ENCODE data around the gene PRDM15. TPM values are rescaled to one million over a fixed set of nuclear protein-coding genes. Genes with fewer than 3 reads are reported as not detected.

The PRDM15 gene
- total and polyA plus RNA-seq, 9 donors = 3.8 to 6.8 (median 5.5) TPM

- H3K27me3 ChIP-seq (ENCODE audit: control insufficient read depth, insufficient read depth, low read length) = no peaks in the 10 kb centered on the region
- no peaks in the 10 kb centered on the region for H3K4me1 ChIP-seq (ENCODE audit: control insufficient read depth, insufficient read depth, low read length)
- H3K36me3 ChIP-seq (ENCODE audit: control insufficient read depth, insufficient read depth, low read length) = peaks cover 46% of the 10 kb centered on the region
- no peak overlapping the region for H3K4me3 ChIP-seq (ENCODE audit: low read length)
- no peak for DNase-seq
- no peaks in the 10 kb centered on the region for H3K9me3 ChIP-seq (replicated peaks; ENCODE audit: control insufficient read depth, low read depth, low read length)
- 86% methylated on average over 21 of the region's 22 CpGs for WGBS (ENCODE audit: insufficient coverage)
- no peak overlapping the region for H3K27ac ChIP-seq (ENCODE audit: low read length)
Observed at GRCh38 chr21:41824466-41825207, 54.5 kb downstream of the PRDM15 start.

DNA sequence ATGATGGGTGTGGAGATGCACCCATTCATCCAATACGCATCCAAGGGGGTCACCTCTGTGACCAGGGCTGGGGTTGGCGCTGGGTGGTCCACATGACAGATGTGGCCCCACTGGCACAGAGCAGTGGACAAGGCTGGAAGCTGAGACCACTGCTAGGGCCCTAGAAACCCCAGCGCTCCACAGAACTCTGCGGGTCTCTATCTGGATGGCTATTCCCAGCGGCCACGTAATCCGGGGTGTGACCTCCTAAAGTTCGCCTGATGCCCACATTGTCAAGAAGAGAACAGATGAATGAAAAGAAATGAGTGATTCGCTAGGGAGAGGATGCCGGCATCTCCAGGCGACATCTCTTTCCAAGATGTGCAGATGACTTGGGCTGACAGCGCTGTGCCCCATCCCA lies 55.2 kb downstream of the PRDM15 start:
- H3K4me1 ChIP-seq (ENCODE audit: control insufficient read depth, insufficient read depth, low read length) = no peaks in the 10 kb centered on the region
- WGBS (ENCODE audit: insufficient coverage) = 84% methylated on average over 6 of the region's 12 CpGs
- H3K27me3 ChIP-seq (ENCODE audit: control insufficient read depth, insufficient read depth, low read length) = no peaks in the 10 kb centered on the region
- H3K9me3 ChIP-seq (replicated peaks; ENCODE audit: control insufficient read depth, low read depth, low read length) = no peaks in the 10 kb centered on the region
- H3K27ac ChIP-seq (ENCODE audit: low read length) = no peak overlapping the region
- H3K4me3 ChIP-seq (ENCODE audit: low read length) = no peak overlapping the region
- DNase-seq = no peak
- peaks cover 51% of the 10 kb centered on the region for H3K36me3 ChIP-seq (ENCODE audit: control insufficient read depth, insufficient read depth, low read length)

DNA sequence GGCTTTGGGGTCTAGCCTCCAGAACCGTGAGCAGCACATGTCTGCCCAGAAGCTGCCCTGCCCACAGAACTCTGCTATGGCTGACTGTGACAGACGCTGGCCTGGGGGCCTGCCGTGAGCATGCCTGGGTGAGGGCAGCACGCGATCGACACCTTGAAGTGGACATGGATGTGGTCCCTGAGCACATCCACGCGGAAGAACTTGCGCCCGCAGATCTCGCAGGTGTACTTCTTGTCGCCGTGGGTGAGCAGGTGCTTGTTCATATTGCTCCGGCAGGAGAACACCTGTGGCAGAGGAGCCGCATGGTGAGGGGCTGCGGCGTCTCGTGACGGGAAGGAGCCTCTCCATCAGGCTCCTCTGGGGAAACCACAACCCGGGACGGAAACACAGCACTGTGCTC lies 56.0 kb downstream of the PRDM15 start:
- no peaks in the 10 kb centered on the region for H3K4me1 ChIP-seq (ENCODE audit: control insufficient read depth, insufficient read depth, low read length)

GRCh38 chr21:41821756-41822431 lies 57.2 kb downstream of the PRDM15 start:
- no peaks in the 10 kb centered on the region for H3K27me3 ChIP-seq (ENCODE audit: control insufficient read depth, insufficient read depth, low read length)
- H3K36me3 ChIP-seq (ENCODE audit: control insufficient read depth, insufficient read depth, low read length) = peaks cover 46% of the 10 kb centered on the region
- WGBS (ENCODE audit: insufficient coverage) = 88% methylated on average over 29 of the region's 32 CpGs
- no peak for DNase-seq
- no peak overlapping the region for H3K4me3 ChIP-seq (ENCODE audit: low read length)
- H3K4me1 ChIP-seq (ENCODE audit: control insufficient read depth, insufficient read depth, low read length) = no peaks in the 10 kb centered on the region
- no peaks in the 10 kb centered on the region for H3K9me3 ChIP-seq (replicated peaks; ENCODE audit: control insufficient read depth, low read depth, low read length)
- no peak overlapping the region for H3K27ac ChIP-seq (ENCODE audit: low read length)

More for the DNA sequence above, 56.0 kb downstream of the PRDM15 start:
- Histone ChIP-seq H3K27ac (ENCODE audit: low read length) (no peak overlapping the region), H3K27me3 (ENCODE audit: control insufficient read depth, insufficient read depth, low read length) (no peaks in the 10 kb centered on the region), H3K9me3 (replicated peaks; ENCODE audit: control insufficient read depth, low read depth, low read length) (no peaks in the 10 kb centered on the region), H3K4me3 (ENCODE audit: low read length) (no peak overlapping the region), H3K36me3 (ENCODE audit: control insufficient read depth, insufficient read depth, low read length) (peaks cover 52% of the 10 kb centered on the region)
- 84% methylated on average over 19 of the region's 21 CpGs for WGBS (ENCODE audit: insufficient coverage)
- DNase-seq = no peak

- no peaks in the 10 kb centered on the region for H3K9me3 ChIP-seq (replicated peaks; ENCODE audit: control insufficient read depth, low read depth, low read length)
- no peak for DNase-seq
- H3K4me3 ChIP-seq (ENCODE audit: low read length) = no peak overlapping the region
- peaks cover 45% of the 10 kb centered on the region for H3K36me3 ChIP-seq (ENCODE audit: control insufficient read depth, insufficient read depth, low read length)
- peaks cover 2% of the 10 kb centered on the region for H3K4me1 ChIP-seq (ENCODE audit: control insufficient read depth, insufficient read depth, low read length)
- H3K27ac ChIP-seq (ENCODE audit: low read length) = no peak overlapping the region
- H3K27me3 ChIP-seq (ENCODE audit: control insufficient read depth, insufficient read depth, low read length) = no peaks in the 10 kb centered on the region
- WGBS (ENCODE audit: insufficient coverage) = 89% methylated on average over 15 of the region's 21 CpGs
Observed at GRCh38 chr21:41821081-41821755, 57.9 kb downstream of the PRDM15 start.

DNA sequence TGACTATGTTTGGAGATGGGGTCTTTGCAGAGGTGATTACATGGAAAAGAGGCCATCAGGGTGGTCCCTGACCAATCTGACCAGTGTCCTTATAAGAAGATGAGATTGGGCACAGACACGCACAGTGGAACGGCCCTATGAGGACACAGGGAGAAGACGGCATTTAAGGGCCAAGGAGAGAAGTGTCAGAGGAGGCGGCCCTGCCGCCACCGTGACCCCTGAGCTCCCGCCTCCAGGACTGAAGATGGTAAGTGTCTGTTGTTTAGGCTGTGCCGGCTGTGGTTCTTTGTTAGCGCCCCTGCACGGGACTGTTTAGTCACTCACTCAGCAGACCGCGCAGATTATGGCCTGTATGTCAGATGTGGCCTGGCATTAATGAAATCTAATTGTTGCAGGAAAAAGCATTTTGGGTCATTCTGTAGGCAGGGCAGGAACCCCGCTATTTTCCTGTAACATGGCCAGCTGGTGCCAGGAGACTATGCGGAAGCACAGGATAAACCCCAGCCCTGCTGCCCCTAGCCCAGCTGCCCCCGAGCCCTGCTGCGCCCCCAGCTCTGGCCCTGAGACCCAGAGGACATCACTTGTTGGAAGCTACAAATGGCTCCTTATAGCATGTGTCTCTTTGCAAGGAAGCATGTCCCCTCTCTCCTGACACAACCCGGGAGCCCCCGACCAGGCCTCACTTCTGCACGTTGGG lies 58.6 kb downstream of the PRDM15 start:
- no peak overlapping the region for H3K27ac ChIP-seq (ENCODE audit: low read length)
- 85% methylated on average over 18 of the region's 19 CpGs for WGBS (ENCODE audit: insufficient coverage)
- H3K4me1 ChIP-seq (ENCODE audit: control insufficient read depth, insufficient read depth, low read length) = peaks cover 2% of the 10 kb centered on the region
- H3K27me3 ChIP-seq (ENCODE audit: control insufficient read depth, insufficient read depth, low read length) = no peaks in the 10 kb centered on the region
- H3K9me3 ChIP-seq (replicated peaks; ENCODE audit: control insufficient read depth, low read depth, low read length) = no peaks in the 10 kb centered on the region
- no peak for DNase-seq
- peaks cover 45% of the 10 kb centered on the region for H3K36me3 ChIP-seq (ENCODE audit: control insufficient read depth, insufficient read depth, low read length)
- H3K4me3 ChIP-seq (ENCODE audit: low read length) = no peak overlapping the region

GRCh38 chr21:41819856-41820281 lies 59.3 kb downstream of the PRDM15 start:
- Histone ChIP-seq H3K4me3 (ENCODE audit: low read length) (no peak overlapping the region), H3K9me3 (replicated peaks; ENCODE audit: control insufficient read depth, low read depth, low read length) (no peaks in the 10 kb centered on the region), H3K27me3 (ENCODE audit: control insufficient read depth, insufficient read depth, low read length) (no peaks in the 10 kb centered on the region), H3K27ac (ENCODE audit: low read length) (no peak overlapping the region), H3K36me3 (ENCODE audit: control insufficient read depth, insufficient read depth, low read length) (peaks cover 45% of the 10 kb centered on the region), H3K4me1 (ENCODE audit: control insufficient read depth, insufficient read depth, low read length) (peaks cover 2% of the 10 kb centered on the region)
- no peak for DNase-seq
- WGBS (ENCODE audit: insufficient coverage) = 94% methylated on average over 17 of the region's 19 CpGs

DNA sequence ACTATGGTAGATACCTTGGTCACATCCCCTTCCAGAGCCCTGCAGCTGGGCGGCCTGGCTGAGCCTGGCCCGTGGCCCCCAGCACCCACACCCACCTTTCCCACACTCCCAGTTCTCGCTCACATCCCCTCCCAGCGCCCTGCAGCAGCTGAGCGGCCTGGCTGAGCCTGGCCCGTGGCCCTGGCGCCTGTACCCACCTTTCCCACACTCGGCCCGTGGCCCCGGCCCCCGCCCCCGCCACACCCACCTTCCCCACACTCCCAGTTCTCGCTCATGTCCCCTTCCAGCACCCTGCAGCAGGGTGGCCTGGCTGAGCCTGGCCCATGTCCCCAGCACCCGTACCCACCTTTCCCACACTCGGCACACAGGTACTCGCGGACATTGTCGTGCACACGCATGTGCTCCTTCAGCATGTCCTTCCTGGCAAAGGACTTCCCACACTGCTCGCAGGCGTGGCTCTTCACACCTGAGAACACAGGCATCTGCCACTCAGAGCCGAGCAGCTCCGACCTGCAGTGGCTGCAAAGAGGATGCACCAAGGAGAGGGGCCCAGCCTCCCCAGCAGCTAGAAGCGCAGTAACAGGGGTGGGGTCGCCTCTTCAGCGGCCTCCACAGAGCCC lies 59.8 kb downstream of the PRDM15 start:
- Histone ChIP-seq H3K36me3 (ENCODE audit: control insufficient read depth, insufficient read depth, low read length) (peaks cover 45% of the 10 kb centered on the region), H3K4me3 (ENCODE audit: low read length) (no peak overlapping the region), H3K9me3 (replicated peaks; ENCODE audit: control insufficient read depth, low read depth, low read length) (no peaks in the 10 kb centered on the region), H3K27ac (ENCODE audit: low read length) (no peak overlapping the region), H3K4me1 (ENCODE audit: control insufficient read depth, insufficient read depth, low read length) (peaks cover 2% of the 10 kb centered on the region), H3K27me3 (ENCODE audit: control insufficient read depth, insufficient read depth, low read length) (no peaks in the 10 kb centered on the region)
- no peak for DNase-seq
- 93% methylated on average over 24 of the region's 26 CpGs for WGBS (ENCODE audit: insufficient coverage)

- DNase-seq = no peak
- Histone ChIP-seq H3K27me3 (ENCODE audit: control insufficient read depth, insufficient read depth, low read length) (no peaks in the 10 kb centered on the region), H3K4me3 (ENCODE audit: low read length) (no peak overlapping the region), H3K9me3 (replicated peaks; ENCODE audit: control insufficient read depth, low read depth, low read length) (no peaks in the 10 kb centered on the region), H3K36me3 (ENCODE audit: control insufficient read depth, insufficient read depth, low read length) (peaks cover 41% of the 10 kb centered on the region), H3K4me1 (ENCODE audit: control insufficient read depth, insufficient read depth, low read length) (peaks cover 2% of the 10 kb centered on the region), H3K27ac (ENCODE audit: low read length) (no peak overlapping the region)
- 86% methylated on average over 12 of the region's 24 CpGs for whole genome bisulfite sequencing (ENCODE audit: insufficient coverage)
Observed at GRCh38 chr21:41817877-41818855, 61.0 kb downstream of the PRDM15 start.

Data from muscle of leg (tissue), 11 donors.